HG03439 (cell line): Measurements from ENCODE around the gene PHYKPL.

Experiments
- ATAC-seq: cut with Tn5 transposase; IDR thresholded peaks from one replicate; pipeline ENCODE4 v1.9.1; 2021; ENCODE audit warnings: mild to moderate bottlenecking, moderate library complexity; ENCODE audit not compliant: unreplicated experiment

The PHYKPL gene

DNA sequence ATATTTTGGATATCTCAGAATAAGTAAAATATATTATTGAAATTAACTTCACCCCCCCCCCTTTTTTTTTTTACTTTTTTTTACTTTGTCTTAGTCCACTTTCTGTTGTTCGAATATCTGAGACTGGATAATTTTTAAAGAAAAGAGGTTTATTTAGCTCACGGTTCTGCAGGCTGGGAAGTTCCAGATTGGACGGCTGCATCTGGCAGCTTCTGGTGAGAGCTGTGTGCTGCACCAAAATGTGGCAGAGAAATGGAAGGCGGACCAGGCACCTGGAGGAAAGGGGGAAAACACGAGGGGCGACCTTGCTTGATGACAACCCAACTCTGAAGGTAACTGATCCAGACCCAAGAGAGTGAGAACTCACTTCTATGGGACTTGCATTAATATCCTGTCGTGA is 39.8 kb downstream of the PHYKPL start:
- no peak for ATAC-seq

- no peak for ATAC-seq
Observed at GRCh38 chr5:178192244-178192643, 40.4 kb downstream of the PHYKPL start.

DNA sequence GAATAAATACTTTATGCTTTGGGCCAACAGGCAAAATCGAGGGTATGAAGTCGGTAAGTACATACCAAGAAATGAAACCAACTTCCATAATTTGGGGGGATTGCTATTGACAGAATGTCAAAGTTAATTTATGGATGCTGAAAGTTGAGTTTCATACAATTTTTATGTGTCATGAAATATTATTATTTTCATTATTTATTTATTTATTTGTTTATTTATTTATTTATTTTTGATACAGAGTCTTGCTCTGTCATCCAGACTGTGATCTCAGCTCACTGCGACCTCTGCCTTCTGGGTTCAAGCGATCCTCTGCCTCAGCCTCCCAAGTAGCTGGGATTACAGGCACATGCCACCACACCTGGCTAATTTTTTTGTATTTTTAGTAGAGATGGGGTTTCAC is 40.9 kb downstream of the PHYKPL start:
- ATAC-seq = no peak

DNA sequence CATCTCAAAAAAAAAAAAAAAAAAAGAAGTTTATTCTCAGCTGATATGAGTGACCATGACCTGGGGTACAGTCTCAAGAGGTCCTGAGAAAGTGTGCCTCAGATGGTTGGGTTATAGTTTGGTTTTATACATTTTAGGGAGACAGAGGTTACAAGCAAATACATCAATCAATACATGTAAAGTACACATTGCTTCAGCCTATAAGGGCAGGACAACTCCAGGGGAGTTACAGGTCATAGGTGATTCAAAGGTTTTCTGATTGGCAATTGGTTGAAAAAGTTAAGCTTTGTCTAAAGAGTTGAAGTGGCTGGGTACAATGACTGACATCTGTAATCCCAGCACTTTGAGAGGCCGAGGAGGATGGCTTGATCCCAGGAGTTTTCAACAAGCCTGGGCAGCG is 43.2 kb downstream of the PHYKPL start:
- no peak for ATAC-seq

GRCh38 chr5:178187014-178187413 is 45.6 kb downstream of the PHYKPL start, which contains the start of gene GMCL2:
Gene GMCL2, minus strand, starts transcription at chr5:178187371. Its CDS starts 72 bp downstream, at chr5:178187299.
- ATAC-seq = no peak

DNA sequence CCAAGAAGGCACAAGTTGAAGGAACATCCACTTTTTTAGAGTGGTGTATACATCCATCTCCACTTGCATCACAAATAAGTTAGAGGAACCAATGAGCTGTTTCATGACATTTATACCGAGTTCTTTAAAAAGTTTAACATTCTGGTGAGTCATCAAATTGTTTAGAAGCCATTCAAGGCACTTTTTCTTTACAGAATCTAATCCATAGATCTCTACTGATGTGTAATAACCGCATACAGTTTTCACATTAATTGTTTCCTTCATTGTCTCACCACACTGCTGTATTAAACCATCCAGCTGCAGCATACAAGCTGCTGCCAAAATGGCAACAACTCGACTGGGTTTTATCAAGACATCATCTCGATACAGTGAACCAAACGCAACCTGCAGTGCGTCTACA is 46.2 kb downstream of the PHYKPL start:
- no peak for ATAC-seq

DNA sequence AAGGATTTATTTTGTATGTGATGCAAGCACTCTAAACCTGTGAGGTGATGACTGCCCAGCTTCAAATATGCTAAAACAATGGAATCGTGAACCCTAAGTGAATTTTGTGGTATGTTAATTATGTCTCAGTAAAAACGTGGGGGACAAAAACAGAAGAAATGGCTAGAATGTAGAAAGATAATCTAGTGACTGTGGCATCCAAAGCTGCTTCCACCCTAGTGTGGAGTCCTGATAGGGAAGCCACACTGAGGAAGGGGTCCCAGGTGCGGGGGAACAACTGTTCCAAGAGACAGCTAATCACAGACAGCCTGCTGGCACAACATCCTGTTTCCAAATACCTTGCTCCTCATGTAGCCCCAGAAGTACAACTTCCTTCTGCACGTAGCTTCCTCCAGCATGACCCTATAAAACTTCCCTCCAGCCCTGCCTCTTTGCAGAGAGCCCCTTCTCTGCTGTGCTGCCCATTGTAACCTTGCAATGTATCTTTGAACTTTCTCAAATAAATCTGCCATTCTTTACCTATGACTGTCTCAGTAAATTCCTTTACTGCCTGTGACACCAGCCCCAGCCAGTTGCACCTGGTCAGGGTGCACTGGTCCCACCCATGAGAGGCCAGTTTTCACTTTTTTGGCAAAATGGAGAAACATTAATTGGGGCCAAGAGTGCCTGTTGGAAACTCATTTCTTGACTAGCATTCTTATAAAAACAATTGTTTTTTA is 50.3 kb downstream of the PHYKPL start:
- ATAC-seq = no peak

DNA sequence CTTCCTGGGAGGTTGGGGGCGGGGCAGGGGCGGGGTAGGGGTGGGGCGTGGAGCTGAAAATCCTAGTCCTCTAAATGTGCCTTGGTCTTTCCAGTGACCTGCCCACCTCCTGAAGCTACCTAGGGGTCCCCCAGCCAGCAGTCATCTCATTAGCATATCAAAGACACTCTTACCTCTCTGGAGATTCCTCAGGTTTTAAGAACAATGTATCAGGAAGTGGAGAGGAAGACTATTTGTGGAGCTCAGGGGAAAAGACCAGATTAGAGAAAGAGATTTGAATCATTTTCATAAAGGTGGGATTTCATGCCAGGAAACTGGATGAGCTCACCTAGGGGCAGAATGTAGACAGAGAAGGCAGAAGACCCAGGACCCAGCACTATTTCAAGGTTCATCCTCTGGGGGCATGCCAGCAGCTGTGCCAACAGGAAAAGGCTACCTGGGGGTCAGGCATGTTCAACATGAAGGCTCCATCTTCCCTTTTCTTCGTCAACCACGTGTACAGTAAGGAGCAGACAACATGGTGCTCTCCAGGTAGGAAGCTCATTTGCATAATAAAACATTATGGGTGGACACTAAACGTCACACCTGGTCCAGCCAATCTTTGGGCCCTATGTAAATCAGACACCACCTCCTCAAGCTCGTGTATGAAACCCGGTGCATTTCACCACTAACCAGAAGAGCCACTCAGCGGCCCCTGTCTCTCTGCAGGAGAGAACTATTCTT is 52.3 kb downstream of the PHYKPL start:
- no peak for ATAC-seq

DNA sequence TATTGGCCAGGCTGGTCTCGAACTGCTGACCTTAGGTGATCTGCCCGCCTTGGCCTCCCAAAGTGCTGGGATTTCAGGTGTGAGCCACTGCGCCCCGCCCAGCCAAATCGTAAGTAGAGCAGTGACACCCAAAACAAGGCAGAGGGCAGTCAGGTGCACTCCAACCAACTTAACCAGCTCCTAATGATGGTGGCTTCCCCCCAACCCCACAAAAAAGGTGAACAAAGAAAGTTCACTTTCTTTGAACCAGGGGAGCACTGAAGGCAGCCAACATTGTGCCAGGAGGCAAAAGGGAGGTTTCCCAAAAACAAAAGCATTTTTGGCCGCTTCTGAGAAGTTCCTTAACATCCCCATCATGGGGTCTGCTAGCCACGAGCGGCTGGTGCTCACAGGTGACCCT is 55.0 kb downstream of the PHYKPL start:
- no peak for ATAC-seq

- no peak for ATAC-seq
Observed at GRCh38 chr5:178176791-178177190, 55.8 kb downstream of the PHYKPL start.

DNA sequence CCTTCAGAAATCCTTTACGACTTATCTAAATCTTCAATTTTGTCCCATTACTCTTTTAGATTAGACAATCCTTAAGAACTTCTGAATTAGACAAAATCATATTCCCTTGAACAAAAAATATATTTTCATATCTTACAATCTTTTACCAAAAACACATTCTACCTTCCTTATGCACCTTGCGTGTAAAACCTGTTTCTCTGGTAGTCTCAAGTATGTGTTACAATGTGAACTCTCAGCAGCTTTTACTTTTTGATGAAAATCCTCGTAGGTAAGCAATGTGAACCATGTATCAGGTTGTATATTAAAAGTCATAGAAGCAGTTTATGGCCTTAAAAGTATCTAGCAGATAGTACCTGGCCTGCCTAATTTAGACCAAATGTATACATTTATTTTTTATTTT is 58.1 kb downstream of the PHYKPL start:
- ATAC-seq = no peak

- ATAC-seq = no peak
Observed at GRCh38 chr5:178170455-178170854, 62.1 kb downstream of the PHYKPL start.

- no peak for ATAC-seq
Observed at GRCh38 chr5:178165581-178165980, 67.0 kb downstream of the PHYKPL start.

- peak; percentile 92 for ATAC-seq
Observed at GRCh38 chr5:178163772-178164735, 68.5 kb downstream of the PHYKPL start.

GRCh38 chr5:178162481-178162880 is 70.1 kb downstream of the PHYKPL start:
- ATAC-seq = no peak

- ATAC-seq = no peak
Observed at GRCh38 chr5:178160176-178160575, 72.4 kb downstream of the PHYKPL start.
